IPS DF 19.7 (cell line): ENCODE measurements around the gene ATP13A5.

Experiments used
- DNase-seq: peaks from one replicate; pipeline ENCODE4 v3.0.0-alpha.2; 2013; ENCODE audit warnings: low read depth, low spot score

Gene ATP13A5, protein sequence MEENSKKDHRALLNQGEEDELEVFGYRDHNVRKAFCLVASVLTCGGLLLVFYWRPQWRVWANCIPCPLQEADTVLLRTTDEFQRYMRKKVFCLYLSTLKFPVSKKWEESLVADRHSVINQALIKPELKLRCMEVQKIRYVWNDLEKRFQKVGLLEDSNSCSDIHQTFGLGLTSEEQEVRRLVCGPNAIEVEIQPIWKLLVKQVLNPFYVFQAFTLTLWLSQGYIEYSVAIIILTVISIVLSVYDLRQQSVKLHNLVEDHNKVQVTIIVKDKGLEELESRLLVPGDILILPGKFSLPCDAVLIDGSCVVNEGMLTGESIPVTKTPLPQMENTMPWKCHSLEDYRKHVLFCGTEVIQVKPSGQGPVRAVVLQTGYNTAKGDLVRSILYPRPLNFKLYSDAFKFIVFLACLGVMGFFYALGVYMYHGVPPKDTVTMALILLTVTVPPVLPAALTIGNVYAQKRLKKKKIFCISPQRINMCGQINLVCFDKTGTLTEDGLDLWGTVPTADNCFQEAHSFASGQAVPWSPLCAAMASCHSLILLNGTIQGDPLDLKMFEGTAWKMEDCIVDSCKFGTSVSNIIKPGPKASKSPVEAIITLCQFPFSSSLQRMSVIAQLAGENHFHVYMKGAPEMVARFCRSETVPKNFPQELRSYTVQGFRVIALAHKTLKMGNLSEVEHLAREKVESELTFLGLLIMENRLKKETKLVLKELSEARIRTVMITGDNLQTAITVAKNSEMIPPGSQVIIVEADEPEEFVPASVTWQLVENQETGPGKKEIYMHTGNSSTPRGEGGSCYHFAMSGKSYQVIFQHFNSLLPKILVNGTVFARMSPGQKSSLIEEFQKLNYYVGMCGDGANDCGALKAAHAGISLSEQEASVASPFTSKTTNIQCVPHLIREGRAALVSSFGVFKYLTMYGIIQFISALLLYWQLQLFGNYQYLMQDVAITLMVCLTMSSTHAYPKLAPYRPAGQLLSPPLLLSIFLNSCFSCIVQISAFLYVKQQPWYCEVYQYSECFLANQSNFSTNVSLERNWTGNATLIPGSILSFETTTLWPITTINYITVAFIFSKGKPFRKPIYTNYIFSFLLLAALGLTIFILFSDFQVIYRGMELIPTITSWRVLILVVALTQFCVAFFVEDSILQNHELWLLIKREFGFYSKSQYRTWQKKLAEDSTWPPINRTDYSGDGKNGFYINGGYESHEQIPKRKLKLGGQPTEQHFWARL

DNA sequence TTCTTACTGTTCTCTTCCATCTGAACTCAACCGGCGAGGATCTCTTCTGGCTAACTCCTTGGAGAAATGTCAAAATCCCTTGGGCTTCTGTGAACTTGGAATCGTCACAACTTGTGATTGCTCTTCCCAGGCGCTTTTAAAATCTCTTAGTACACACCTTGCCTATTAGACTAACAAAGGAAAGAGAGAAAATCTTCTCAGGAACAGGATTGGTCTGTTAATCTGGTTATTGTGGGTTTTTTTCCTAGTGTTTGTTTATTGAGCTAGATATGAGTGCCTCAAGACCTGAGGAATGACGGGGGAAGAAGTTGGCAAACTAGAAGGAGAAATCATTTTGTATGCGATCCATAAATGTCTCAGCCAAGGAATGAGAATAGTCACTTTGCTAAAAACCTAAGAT is at the start of gene ATP13A5:
ATP13A5 (minus strand) TSS at position 48 of the 400 bp plus-strand sequence; CDS start at position 20, 28 bp downstream.
- no peak for DNase-seq

DNA sequence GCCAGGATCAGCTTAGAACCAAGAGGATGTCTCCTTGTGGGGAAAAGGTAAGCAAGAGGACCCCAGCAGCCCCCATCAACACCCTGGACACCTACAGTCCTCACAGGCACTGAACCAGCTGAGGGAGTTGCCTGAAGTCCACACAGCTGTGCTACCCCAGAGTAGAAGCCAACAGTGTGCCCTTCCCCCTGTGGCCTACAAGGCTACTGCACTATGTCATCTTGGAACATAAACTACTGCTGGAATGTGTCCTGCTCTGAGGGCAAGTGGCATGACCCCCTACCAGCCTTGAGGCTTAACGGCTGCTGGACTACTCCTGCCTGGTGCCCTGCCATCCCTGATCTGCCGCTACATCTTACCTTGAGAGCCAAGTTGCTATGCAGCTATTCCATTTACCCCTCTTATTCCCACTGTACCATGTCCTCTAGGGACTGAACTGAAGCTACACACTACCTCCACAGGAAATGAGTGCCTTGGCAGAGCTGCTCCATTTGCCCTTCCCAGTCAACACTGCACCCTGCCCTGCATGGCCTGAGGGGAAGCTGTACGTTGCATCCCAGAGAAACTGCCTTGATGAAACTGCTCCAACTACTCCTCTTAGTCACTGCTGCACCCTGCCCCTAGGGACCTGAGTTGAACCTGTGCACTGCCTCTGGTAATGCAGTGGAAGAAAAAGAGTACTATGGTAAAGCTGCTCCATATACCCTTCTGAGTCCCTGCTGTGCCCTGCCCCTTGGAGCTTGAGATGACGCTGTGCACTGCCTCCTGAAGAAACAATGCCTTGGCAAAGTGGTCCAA is 40.2 kb upstream of the ATP13A5 start:
- no peak for DNase-seq

DNA sequence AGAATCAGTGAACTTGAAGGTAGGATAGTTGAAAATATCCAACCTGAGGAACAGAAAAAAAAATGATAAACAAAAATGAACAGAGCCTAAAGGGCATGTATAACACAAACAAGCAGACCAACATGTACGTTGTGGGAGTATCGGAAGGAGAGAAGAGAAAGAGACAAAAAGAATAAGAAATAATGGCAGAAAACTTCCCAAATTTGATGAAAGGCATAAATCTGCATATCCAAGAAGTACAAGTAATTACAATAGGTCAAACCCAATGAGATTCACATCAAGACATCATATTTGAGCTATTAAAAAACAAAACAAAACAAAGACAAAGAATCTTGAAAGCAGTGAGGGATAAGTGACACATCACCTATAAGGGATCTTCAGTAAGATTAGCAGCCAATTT is 38.1 kb upstream of the ATP13A5 start:
- DNase-seq, result no peak

GRCh38 chr3:193407688-193408087 is 29.1 kb upstream of the ATP13A5 start:
- DNase-seq, result no peak

DNA sequence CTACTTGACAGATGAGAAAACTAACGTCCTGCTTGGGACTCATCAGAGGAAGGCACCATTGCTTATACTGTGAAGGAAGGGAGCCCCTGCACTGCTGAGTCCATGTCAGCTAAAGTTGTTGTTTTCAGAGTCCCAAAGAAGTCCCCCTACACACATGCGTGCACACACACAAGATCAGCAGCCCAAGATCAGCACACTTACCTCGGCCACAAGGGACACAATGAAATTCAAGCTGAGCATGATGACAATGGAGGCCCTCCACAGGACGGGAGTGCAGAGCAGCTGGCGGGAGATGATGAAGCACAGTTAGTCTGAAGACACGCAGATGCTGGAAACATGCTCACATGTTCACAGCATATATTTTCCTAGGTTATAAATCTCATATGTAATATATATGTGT is 28.6 kb upstream of the ATP13A5 start:
- no peak for DNase-seq

GRCh38 chr3:193403307-193403706 is 24.8 kb upstream of the ATP13A5 start:
- DNase-seq, result no peak

- DNase-seq, result no peak
Observed at GRCh38 chr3:193400304-193400703, 21.8 kb upstream of the ATP13A5 start.

- no peak for DNase-seq
Observed at GRCh38 chr3:193396451-193397244, 18.1 kb upstream of the ATP13A5 start.

DNA sequence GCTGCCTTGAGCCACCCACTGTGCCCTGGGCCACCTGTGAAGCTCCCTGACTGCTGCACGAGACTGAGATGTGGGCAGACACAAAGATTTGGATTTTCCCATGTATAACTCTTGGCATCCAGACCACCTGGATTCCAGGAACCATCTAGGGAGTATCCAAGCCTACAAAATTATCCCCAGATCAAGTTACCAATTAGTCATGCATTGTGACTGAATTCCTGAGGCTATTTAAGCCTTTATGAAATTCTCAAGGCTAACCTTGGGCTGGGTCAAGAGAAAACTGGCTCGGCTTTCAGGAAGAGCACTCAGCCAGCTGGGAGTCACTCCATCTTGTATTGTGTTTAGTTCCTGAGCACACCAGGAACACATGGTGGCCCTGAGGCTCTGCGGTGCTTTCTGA is 13.3 kb upstream of the ATP13A5 start:
- DNase-seq, result peak; percentile 15

DNA sequence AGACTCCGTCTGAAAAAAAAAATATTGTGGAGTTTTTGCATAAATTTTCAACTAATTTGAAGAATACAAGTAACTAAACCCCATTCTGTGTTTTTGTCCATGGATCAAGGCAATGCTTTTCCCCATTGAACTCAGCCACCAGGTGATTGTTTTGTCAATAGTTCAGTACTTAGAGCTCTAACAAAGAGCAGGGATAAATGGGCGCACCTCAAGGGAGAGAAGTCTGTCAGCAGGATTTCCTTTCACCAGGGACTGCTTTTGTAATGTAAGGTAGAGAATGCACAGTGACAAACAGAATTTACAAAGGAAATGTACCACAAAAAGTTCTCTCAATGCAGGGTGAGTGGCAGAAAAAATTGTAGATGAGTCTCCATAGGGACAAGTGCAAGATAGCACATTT is 10.8 kb upstream of the ATP13A5 start:
- peak; percentile 40 for DNase-seq

DNA sequence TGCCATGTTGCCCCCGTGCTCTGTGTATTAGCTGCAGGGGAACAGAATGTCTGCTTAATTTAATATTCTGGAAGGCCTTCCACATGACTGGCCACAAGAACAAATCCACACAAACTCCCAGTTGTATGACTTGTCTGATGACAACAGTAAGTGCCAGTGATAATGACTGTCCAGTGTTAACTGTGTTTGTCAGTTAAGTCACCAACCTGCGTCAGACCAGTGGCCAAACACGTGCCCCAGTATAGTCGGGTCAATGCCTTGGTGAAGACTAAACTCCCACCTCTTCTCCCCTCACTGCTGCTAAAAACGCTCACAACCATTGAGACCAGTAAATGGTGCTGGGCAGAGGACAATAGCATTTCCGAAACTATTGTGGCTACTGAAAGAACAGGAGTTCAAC is 9.8 kb upstream of the ATP13A5 start:
- DNase-seq, result no peak

GRCh38 chr3:193387596-193387995 is 9.0 kb upstream of the ATP13A5 start:
- DNase-seq, result no peak

- no peak for DNase-seq
Observed at GRCh38 chr3:193377591-193377990, 962 bp downstream of the ATP13A5 start.

DNA sequence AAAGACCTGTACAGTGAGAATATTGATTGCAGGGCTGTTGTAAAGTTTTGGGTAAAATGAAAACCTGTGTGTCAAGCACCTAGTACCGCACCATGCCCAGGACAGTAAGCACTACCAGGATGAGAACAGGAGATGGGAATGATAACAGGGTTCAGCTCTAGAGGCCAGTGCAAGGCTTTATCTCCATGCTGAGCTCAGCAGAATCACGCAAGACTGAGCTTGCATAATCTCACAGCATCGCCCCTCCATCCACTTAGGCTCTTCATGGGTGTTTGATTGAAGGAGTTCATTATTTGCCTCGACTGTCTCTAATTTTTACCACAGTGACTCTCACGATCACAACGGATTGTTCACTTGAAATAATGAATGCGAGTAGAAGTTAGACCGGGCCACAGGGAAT is 2.9 kb downstream of the ATP13A5 start:
- DNase-seq, result no peak

- no peak for DNase-seq
Observed at GRCh38 chr3:193372783-193373182, 5.8 kb downstream of the ATP13A5 start.

DNA sequence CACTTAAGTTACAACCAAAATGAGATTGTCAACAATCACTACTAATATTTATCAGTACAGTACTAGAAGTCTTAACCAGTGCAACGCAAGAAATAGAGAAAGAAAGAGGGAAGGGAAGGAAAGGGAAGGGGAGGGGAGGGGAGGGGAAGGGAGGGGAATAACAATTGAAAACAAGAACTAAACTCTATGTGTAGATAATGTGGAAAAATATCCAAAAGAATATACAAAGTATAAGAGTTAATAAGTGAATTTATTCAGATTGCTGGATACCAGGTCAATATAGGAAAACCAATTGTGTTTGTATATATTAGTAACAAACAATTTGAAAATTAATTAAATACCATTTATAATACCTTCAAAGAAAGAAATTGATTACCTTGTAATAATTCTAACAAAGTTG is 10.7 kb downstream of the ATP13A5 start:
- DNase-seq, result no peak

GRCh38 chr3:193357291-193357690 is 21.3 kb downstream of the ATP13A5 start:
- DNase-seq, result no peak

DNA sequence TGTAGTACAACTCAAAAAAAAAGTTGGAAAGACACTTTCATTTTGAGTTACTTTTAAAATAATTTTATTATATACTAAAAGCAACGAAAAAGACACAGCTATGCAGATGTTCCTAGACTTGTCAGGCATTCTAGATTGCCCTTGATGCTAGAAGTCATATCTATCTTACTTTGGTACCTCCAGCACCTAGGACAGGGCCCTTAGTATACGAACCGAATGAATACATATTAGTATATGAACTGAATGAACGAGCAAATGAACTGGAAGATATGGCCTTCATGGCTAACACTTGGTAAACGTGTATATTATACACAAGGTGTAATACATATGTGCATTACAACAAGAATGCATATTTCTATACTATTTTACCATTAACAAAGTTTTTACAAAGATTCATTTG is 24.1 kb downstream of the ATP13A5 start:
- no peak for DNase-seq

- DNase-seq, result no peak
Observed at GRCh38 chr3:193350744-193351143, 27.8 kb downstream of the ATP13A5 start.

GRCh38 chr3:193348686-193349085 is 29.9 kb downstream of the ATP13A5 start:
- DNase-seq, result no peak
